ENCODE data around the gene NUDT7.

Gene NUDT7

DNA sequence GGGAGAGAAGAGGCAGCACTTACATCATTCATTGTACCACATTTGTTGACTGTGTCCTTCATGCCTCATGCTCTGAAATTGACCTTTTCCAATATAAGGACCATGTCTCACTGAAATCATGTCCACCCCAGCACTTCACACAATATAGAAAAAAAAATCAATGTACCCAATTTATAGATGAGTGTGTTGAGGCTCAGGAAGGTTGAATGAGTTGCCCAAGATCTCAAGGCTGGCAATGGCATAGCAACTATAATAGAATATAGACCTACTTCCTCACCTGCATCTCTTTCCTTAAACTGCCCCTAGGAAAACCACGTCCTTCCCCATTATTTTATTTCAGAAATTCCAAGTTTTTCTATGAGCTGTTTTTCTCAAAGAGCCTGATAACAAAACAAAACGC, 65.1 kb downstream of the NUDT7 start:
- H3K27ac ChIP-seq (ENCODE audit: low read depth, low read length) = no peak overlapping the region
- no peaks in the 10 kb centered on the region for H3K36me3 ChIP-seq (ENCODE audit: control insufficient read depth, insufficient read depth, low read length)
- peaks cover 4% of the 10 kb centered on the region for H3K27me3 ChIP-seq (ENCODE audit: control insufficient read depth, insufficient read depth, low read length)
- H3K4me3 ChIP-seq (ENCODE audit: low read length) = no peak overlapping the region
- H3K4me1 ChIP-seq (ENCODE audit: control insufficient read depth, insufficient read depth, low read length) = no peaks in the 10 kb centered on the region
- H3K9ac ChIP-seq (ENCODE audit: low read length) = no peak overlapping the region

- Histone ChIP-seq H3K9ac (ENCODE audit: low read length) (peak within 1 kb of the TSS; percentile 47), H3K4me1 (ENCODE audit: control insufficient read depth, insufficient read depth, low read length) (no peaks in the 10 kb centered on the region), H3K27me3 (ENCODE audit: control insufficient read depth, insufficient read depth, low read length) (peaks cover 4% of the 10 kb centered on the region), H3K27ac (ENCODE audit: low read depth, low read length) (no peak within 1 kb of the TSS), H3K4me3 (ENCODE audit: low read length) (peak within 1 kb of the TSS; percentile 58), H3K36me3 (ENCODE audit: control insufficient read depth, insufficient read depth, low read length) (no peaks in the 10 kb centered on the region)
Measured at GRCh38 chr16:77788181-77789084, 66.1 kb downstream of the NUDT7 start, which contains the start of gene VAT1L. Gene VAT1L, plus strand, starts transcription at chr16:77788564. Its CDS starts 119 bp downstream, at chr16:77788683.

DNA sequence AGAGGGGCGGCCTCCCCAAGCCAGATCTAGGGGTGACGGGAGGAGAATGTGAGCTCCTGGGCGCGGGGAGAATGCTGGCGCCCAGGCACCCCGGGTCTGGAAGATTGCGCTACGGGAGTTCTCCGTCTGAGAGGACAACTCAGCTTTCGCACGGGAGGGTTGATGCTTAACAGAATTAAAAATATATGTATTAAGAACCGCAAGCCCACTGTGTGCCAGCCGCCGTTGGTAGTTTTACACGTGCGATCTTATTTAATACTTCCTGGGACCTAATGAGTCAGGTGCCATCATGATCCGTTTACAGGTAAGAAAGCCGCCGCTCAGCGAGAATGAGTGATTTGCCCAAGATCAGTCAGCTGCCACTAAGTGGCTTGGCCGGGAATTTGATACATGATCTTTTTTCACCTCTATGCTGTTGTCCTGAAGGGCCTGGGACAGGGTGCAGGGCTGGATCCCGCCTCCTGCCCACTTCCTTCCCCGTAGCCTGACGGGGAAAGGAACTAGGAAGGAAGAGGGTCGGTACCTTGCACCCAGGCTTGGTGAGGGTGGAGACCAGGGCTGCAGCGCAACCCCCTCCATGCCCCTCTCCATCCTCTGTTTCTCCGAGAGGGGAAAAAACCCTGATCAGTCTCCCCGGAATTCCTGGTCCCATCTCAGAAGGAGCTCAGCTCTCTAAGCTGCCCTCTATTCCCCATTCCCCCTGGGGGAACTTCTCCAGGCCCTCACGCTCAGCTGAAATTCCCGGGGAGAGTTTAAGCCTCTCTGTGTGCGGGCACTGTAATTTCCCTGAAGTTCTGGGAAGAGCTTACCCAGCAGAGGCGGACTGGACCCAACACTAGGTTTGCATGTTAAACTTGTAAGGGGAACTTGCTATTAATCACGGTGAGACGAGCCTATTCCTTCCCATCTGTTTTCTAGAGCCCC, 67.0 kb downstream of the NUDT7 start:
- peak overlapping the region; percentile 58 for H3K4me3 ChIP-seq (ENCODE audit: low read length)
- peaks cover 4% of the 10 kb centered on the region for H3K27me3 ChIP-seq (ENCODE audit: control insufficient read depth, insufficient read depth, low read length)
- no peaks in the 10 kb centered on the region for H3K4me1 ChIP-seq (ENCODE audit: control insufficient read depth, insufficient read depth, low read length)
- H3K9ac ChIP-seq (ENCODE audit: low read length) = peak overlapping the region; percentile 47
- no peak overlapping the region for H3K27ac ChIP-seq (ENCODE audit: low read depth, low read length)
- H3K36me3 ChIP-seq (ENCODE audit: control insufficient read depth, insufficient read depth, low read length) = no peaks in the 10 kb centered on the region

DNA sequence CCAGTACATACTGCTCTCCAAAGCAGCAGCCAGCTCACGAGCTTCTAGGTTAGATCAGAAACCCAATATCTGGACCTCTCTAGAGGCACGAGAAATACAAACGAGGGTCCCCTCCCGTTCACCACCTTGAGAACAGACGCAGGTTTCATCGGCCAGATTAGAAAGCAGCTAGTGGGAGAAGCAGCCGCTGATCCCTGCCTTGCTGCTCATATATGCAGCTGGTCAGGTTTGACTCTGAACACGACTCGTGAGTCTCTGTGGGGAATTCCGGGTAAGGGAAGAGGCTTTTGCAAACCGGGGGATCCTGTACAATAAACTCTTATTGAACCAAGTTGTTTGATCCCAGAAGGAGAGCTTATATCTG, 67.7 kb downstream of the NUDT7 start:
- Histone ChIP-seq H3K4me3 (ENCODE audit: low read length) (no peak overlapping the region), H3K36me3 (ENCODE audit: control insufficient read depth, insufficient read depth, low read length) (no peaks in the 10 kb centered on the region), H3K4me1 (ENCODE audit: control insufficient read depth, insufficient read depth, low read length) (no peaks in the 10 kb centered on the region), H3K27me3 (ENCODE audit: control insufficient read depth, insufficient read depth, low read length) (peaks cover 4% of the 10 kb centered on the region), H3K9ac (ENCODE audit: low read length) (no peak overlapping the region), H3K27ac (ENCODE audit: low read depth, low read length) (no peak overlapping the region)

DNA sequence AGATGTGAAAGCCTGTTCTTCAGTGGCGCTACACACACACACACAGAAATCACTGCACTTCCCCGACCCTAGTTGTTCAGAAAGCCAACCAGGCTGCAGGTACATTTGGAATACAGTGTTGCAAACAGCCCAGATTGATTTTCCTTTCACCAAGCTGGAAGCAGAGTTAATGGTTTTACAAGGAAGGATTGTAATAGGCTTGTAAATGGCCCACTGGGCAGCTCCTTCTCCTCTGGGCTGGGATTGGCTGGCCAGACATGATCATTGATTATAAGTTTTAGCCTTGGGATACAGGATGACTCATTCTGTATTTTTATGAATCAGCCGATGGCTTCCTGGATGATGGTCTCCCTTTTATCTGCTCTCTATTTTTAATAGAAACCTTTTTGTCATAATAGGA, 68.6 kb downstream of the NUDT7 start:
- Histone ChIP-seq H3K4me3 (ENCODE audit: low read length) (no peak overlapping the region), H3K4me1 (ENCODE audit: control insufficient read depth, insufficient read depth, low read length) (no peaks in the 10 kb centered on the region), H3K27me3 (ENCODE audit: control insufficient read depth, insufficient read depth, low read length) (peaks cover 4% of the 10 kb centered on the region), H3K9ac (ENCODE audit: low read length) (no peak overlapping the region), H3K36me3 (ENCODE audit: control insufficient read depth, insufficient read depth, low read length) (no peaks in the 10 kb centered on the region), H3K27ac (ENCODE audit: low read depth, low read length) (no peak overlapping the region)

Data from rectal smooth muscle tissue (tissue), 1 donor.